HG02759 (cell line): ENCODE measurements around the gene BTG2.

Source experiments
- ATAC-seq: cut with Tn5 transposase; IDR thresholded peaks from one replicate; pipeline ENCODE4 v1.9.1; 2021; ENCODE audit warnings: mild to moderate bottlenecking, moderate library complexity; ENCODE audit not compliant: unreplicated experiment

BTG2 gene

GRCh38 chr1:203335503-203335902 lies 30.2 kb downstream of the BTG2 start:
- no peak for ATAC-seq

- no peak for ATAC-seq
Measured at GRCh38 chr1:203336097-203336496, 30.8 kb downstream of the BTG2 start.

GRCh38 chr1:203338335-203339036 lies 33.2 kb downstream of the BTG2 start:
- ATAC-seq: no peak

GRCh38 chr1:203340112-203340790 lies 34.9 kb downstream of the BTG2 start:
- peak; percentile 63 for ATAC-seq

- no peak for ATAC-seq
Measured at GRCh38 chr1:203342192-203342940, 37.0 kb downstream of the BTG2 start.

- no peak for ATAC-seq
Measured at GRCh38 chr1:203343956-203344754, 38.8 kb downstream of the BTG2 start.

GRCh38 chr1:203346060-203346768 lies 40.9 kb downstream of the BTG2 start:
- ATAC-seq: no peak

- ATAC-seq: no peak
Measured at GRCh38 chr1:203346769-203347102, 41.4 kb downstream of the BTG2 start.

- no peak for ATAC-seq
Measured at GRCh38 chr1:203349166-203349565, 43.8 kb downstream of the BTG2 start.

- no peak for ATAC-seq
Measured at GRCh38 chr1:203349773-203350524, 44.6 kb downstream of the BTG2 start.

- ATAC-seq: no peak
Measured at GRCh38 chr1:203351037-203351625, 45.8 kb downstream of the BTG2 start, which contains the start of gene FMOD. Gene FMOD, minus strand, starts transcription at chr1:203351122. Its CDS starts 2,852 bp downstream, at chr1:203348270.

GRCh38 chr1:203353486-203353885 lies 48.2 kb downstream of the BTG2 start:
- ATAC-seq: no peak

GRCh38 chr1:203354246-203354645 lies 48.9 kb downstream of the BTG2 start:
- ATAC-seq: no peak

GRCh38 chr1:203359010-203359571 lies 53.8 kb downstream of the BTG2 start:
- ATAC-seq: no peak
